Measurements from ENCODE around the gene TMEM51. TPM values are rescaled to one million over a fixed set of nuclear protein-coding genes. Genes with fewer than 3 reads are reported as not detected.
A peak's percentile ranks its signal among the peaks of the same experiment; 100 is the strongest.

The TMEM51 gene
- total RNA-seq, 4 donors from 2014 or later = 17.7 to 32.9 (median 22.9) TPM

GRCh38 chr1:15212954-15213291, 59.4 kb downstream of the TMEM51 start:
- TF ChIP-seq POLR2A (IDR thresholded peaks at IDR 0.05) (no peak), POLR2AphosphoS5 (IDR thresholded peaks at IDR 0.05) (no peak), EP300 (IDR thresholded peaks at IDR 0.05; ENCODE audit: low read depth) (no peak), CTCF (IDR thresholded peaks at IDR 0.05) (no peak)
- 71 to 79% methylated on average over 1 to 3 of the region's 3 CpGs for WGBS, 2 donors (ENCODE audit: low coverage in 1 of 2)
- H3K27me3 ChIP-seq = no peaks in the 10 kb centered on the region
- peak overlapping the region; percentile 67 to 84 (median 76) for H3K27ac ChIP-seq
- no peak for DNase-seq
- in situ Hi-C loops (cut with MboI; ENCODE audit: low pct_ligation_motif_present in 1 of 4, low pct_unique_long_range_greater_than_20kb in 1 of 4, low sequenced_read_pairs in 3 of 4) (no loop called here), intact Hi-C loops (cut with DNase I; ENCODE audit: low total_unique reads) (loop anchor here (5.0 kb wide), 1 partner anchor 61 kb away; the partner anchor contains the start of gene TMEM51)
- no peak overlapping the region for H3K4me3 ChIP-seq
- no peaks in the 10 kb centered on the region for H3K36me3 ChIP-seq
- H3K9me3 ChIP-seq = no peaks in the 10 kb centered on the region
- peaks cover 6 to 32% (median 25%) of the 10 kb centered on the region in 4 donors for H3K4me1 ChIP-seq

DNA sequence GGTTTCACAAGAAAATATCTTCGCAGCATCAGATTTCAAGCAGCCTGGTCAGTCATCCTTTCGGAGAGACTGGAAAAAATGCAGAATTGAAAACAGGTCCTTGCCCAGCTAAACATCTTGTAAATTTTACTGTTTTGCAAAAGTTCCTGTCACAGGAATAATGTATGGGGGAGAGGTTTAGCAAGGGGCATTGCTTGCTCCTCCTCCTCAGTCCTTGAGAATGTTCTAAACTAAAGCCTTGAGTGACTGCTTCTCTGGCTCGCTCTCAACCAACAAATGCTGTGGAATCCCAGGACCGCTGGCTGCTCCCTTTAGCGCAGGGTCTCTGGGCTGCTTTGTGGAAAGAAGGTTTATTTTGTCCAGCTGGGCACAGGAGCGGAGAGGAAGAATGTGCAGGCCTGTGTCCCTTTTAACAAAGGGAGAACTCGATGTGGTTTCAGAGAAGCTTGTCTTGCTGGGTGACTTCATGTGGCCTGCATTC, 59.8 kb downstream of the TMEM51 start:
- TF ChIP-seq CTCF (IDR thresholded peaks at IDR 0.05) (no peak), EP300 (IDR thresholded peaks at IDR 0.05; ENCODE audit: low read depth) (no peak), POLR2AphosphoS5 (IDR thresholded peaks at IDR 0.05) (no peak), POLR2A (IDR thresholded peaks at IDR 0.05) (no peak)
- Histone ChIP-seq H3K27me3 (no peaks in the 10 kb centered on the region), H3K4me1 (peaks cover 6 to 32% (median 25%) of the 10 kb centered on the region in 4 donors), H3K4me3 (no peak overlapping the region), H3K9me3 (no peaks in the 10 kb centered on the region), H3K27ac (peak overlapping the region; percentile 67 to 84 (median 76)), H3K36me3 (no peaks in the 10 kb centered on the region)
- 67 to 68% methylated on average over 2 to 7 of the region's 7 CpGs for WGBS, 2 donors (ENCODE audit: low coverage in 1 of 2)
- DNase-seq = no peak
- in situ Hi-C loops (cut with MboI; ENCODE audit: low pct_ligation_motif_present in 1 of 4, low pct_unique_long_range_greater_than_20kb in 1 of 4, low sequenced_read_pairs in 3 of 4) (no loop called here), intact Hi-C loops (cut with DNase I; ENCODE audit: low total_unique reads) (loop anchor here (5.0 kb wide), 1 partner anchor 61 kb away; the partner anchor contains the start of gene TMEM51)

DNA sequence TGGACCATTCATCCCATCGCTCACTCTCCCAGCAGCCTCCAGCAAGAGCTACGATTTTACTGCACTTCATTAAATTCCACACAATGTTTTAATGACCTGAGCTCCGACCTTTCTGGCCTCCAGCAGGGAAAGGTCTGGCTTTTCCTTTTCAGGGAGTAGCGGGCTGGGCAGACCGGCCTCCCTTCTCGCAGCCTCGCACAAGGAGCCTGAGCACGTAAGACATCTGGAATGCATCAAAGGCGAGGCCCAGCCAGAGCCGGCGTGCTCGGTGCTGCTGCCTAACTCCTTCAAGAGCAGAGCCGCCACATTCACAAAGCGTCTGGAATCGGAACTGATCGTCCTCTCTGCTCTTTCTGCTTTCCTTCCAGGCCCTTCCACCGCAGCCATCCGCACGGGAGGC, 61.0 kb downstream of the TMEM51 start:
- intact Hi-C loops (cut with DNase I; ENCODE audit: low total_unique reads) = loop anchor here (5.0 kb wide), 1 partner anchor 62 kb away; the partner anchor contains the start of gene TMEM51
- Histone ChIP-seq H3K36me3 (no peaks in the 10 kb centered on the region), H3K27me3 (no peaks in the 10 kb centered on the region), H3K9me3 (no peaks in the 10 kb centered on the region), H3K4me3 (no peak overlapping the region), H3K4me1 (peaks cover 6 to 32% (median 25%) of the 10 kb centered on the region in 4 donors), H3K27ac (peak overlapping the region; percentile 67 to 84 (median 76))
- DNase-seq = peak; percentile 36
- in situ Hi-C loops (cut with MboI; ENCODE audit: low pct_ligation_motif_present in 1 of 4, low pct_unique_long_range_greater_than_20kb in 1 of 4, low sequenced_read_pairs in 3 of 4) = no loop called here
- WGBS, 2 donors (ENCODE audit: low coverage in 1 of 2) = 77 to 80% methylated on average over 1 to 19 of the region's 19 CpGs
- TF ChIP-seq POLR2A (IDR thresholded peaks at IDR 0.05) = no peak
- no peak for TF ChIP-seq EP300 (IDR thresholded peaks at IDR 0.05; ENCODE audit: low read depth)
- peak in 2 of 3 donors; percentile 29 to 66 for TF ChIP-seq POLR2AphosphoS5 (IDR thresholded peaks at IDR 0.05)

DNA sequence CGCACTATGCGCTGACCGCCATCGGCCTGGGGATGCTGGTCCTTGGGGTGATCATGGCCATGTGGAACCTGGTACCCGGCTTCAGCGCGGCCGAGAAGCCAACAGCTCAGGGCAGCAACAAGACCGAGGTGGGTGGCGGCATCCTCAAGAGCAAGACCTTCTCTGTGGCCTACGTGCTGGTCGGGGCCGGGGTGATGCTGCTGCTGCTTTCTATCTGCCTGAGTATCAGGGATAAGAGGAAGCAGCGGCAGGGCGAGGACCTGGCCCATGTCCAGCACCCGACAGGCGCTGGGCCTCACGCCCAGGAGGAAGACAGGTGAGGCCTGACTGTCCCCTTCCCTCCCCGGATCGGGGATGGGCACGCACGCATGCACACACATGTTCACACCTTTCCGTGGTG, 61.6 kb downstream of the TMEM51 start:
- no peak overlapping the region for H3K4me3 ChIP-seq
- no peaks in the 10 kb centered on the region for H3K9me3 ChIP-seq
- H3K4me1 ChIP-seq = peaks cover 6 to 32% (median 25%) of the 10 kb centered on the region in 4 donors
- intact Hi-C loops (cut with DNase I; ENCODE audit: low total_unique reads) = no loop called here
- in situ Hi-C loops (cut with MboI; ENCODE audit: low pct_ligation_motif_present in 1 of 4, low pct_unique_long_range_greater_than_20kb in 1 of 4, low sequenced_read_pairs in 3 of 4) = no loop called here
- no peak for TF ChIP-seq CTCF (IDR thresholded peaks at IDR 0.05)
- TF ChIP-seq EP300 (IDR thresholded peaks at IDR 0.05; ENCODE audit: low read depth) = no peak
- peak in 1 of 3 donors; percentile 50 for TF ChIP-seq POLR2AphosphoS5 (IDR thresholded peaks at IDR 0.05)
- TF ChIP-seq POLR2A (IDR thresholded peaks at IDR 0.05) = no peak
- DNase-seq = peak; percentile 79
- H3K27ac ChIP-seq = peak overlapping the region; percentile 67 to 84 (median 76)
- 61 to 67% methylated on average over 1 to 22 of the region's 23 CpGs for whole genome bisulfite sequencing, 2 donors (ENCODE audit: low coverage in 1 of 2)
- no peaks in the 10 kb centered on the region for H3K36me3 ChIP-seq
- H3K27me3 ChIP-seq = no peaks in the 10 kb centered on the region

All from transverse colon (tissue), 4 donors.